Tibial nerve (tissue), 4 donors: Measurements from ENCODE around the gene FRAS1. TPM values are rescaled to one million over a fixed set of nuclear protein-coding genes. Genes with fewer than 3 reads are reported as not detected.
A peak's percentile ranks its signal among the peaks of the same experiment; 100 is the strongest.
"Not testable (repeated sequence)": the region's sequence is repeated elsewhere in the genome, so short reads cannot be mapped to it uniquely, and the experiment has no call there.

Experiments
- DNase-seq, 2 donors: peaks; one replicate each; pipeline ENCODE4 v3.0.0-alpha.2; 2019; ENCODE audit warnings: low spot score in 2 of 2
- H3K27ac ChIP-seq, 4 donors: fragments of 200-600 bp; sonication (generic) in 3 of 4; one replicate each; pipeline ENCODE4 v1.5.1; 2017 to 2019; ENCODE audit warnings: mild to moderate bottlenecking in 1 of 4
- H3K27me3 ChIP-seq, 2 donors: fragments of 200-600 bp; sonication (generic) in 1 of 2; one replicate each; pipeline versions ENCODE4 v1.5.1 to v1.6.0; 2017 to 2019
- H3K36me3 ChIP-seq, 3 donors: fragments of 200-600 bp; sonication (generic); one replicate each; pipeline ENCODE4 v1.5.1; 2018 to 2019
- H3K4me1 ChIP-seq, 4 donors: fragments of 200-600 bp; sonication (generic) in 3 of 4; one replicate each; pipeline ENCODE4 v1.5.1; 2017 to 2019
- H3K4me3 ChIP-seq, 4 donors: fragments of 200-600 bp; sonication (generic) in 3 of 4; one replicate each; pipeline ENCODE4 v1.5.1; 2017 to 2019; ENCODE audit warnings: mild to moderate bottlenecking in 1 of 4, moderate library complexity in 1 of 4
- H3K9me3 ChIP-seq, 4 donors: fragments of 200-600 bp; sonication (generic) in 3 of 4; one replicate each; pipeline ENCODE4 v1.5.1; 2017 to 2019
- EP300 ChIP-seq, 2 donors: sonication (generic); formaldehyde crosslinking; IDR thresholded peaks; one replicate each; pipeline ENCODE4 v1.6.1; 2017; ENCODE audit warnings: antibody characterized with exemption in 2 of 2, mild to moderate bottlenecking in 1 of 2
- POLR2A ChIP-seq, 2 donors: fragments of 450-650 bp; IDR thresholded peaks; one replicate each; pipeline ENCODE4 v1.6.1; 2017; ENCODE audit warnings: antibody characterized with exemption in 2 of 2, mild to moderate bottlenecking in 2 of 2, moderate library complexity in 2 of 2
- WGBS, 2 donors: methylation state at CpG; one replicate each; pipeline ENCODE4 v1.1.5; 2018; 5-methylcytosine and 5-hydroxymethylcytosine counted together
- total RNA-seq, 4 donors: library from RNA; depleted of rRNA; stranded (reverse); fragments of >200 nt; gene quantifications; one replicate each; pipeline ENCODE4 v1.1.0, GENCODE V29; 2016
- TF ChIP-seq, protein P1 (sequence below), 5 experiments: fragments of 200-600 bp in 3 of 5; fragments of 450-650 bp in 2 of 5; sonication (generic) in 3 of 5; IDR thresholded peaks; one replicate each; pipeline ENCODE4 v1.5.1; 2016 to 2019; ENCODE audit warnings: antibody characterized with exemption in 5 of 5, mild to moderate bottlenecking in 3 of 5, moderate library complexity in 2 of 5

Gene FRAS1, protein sequence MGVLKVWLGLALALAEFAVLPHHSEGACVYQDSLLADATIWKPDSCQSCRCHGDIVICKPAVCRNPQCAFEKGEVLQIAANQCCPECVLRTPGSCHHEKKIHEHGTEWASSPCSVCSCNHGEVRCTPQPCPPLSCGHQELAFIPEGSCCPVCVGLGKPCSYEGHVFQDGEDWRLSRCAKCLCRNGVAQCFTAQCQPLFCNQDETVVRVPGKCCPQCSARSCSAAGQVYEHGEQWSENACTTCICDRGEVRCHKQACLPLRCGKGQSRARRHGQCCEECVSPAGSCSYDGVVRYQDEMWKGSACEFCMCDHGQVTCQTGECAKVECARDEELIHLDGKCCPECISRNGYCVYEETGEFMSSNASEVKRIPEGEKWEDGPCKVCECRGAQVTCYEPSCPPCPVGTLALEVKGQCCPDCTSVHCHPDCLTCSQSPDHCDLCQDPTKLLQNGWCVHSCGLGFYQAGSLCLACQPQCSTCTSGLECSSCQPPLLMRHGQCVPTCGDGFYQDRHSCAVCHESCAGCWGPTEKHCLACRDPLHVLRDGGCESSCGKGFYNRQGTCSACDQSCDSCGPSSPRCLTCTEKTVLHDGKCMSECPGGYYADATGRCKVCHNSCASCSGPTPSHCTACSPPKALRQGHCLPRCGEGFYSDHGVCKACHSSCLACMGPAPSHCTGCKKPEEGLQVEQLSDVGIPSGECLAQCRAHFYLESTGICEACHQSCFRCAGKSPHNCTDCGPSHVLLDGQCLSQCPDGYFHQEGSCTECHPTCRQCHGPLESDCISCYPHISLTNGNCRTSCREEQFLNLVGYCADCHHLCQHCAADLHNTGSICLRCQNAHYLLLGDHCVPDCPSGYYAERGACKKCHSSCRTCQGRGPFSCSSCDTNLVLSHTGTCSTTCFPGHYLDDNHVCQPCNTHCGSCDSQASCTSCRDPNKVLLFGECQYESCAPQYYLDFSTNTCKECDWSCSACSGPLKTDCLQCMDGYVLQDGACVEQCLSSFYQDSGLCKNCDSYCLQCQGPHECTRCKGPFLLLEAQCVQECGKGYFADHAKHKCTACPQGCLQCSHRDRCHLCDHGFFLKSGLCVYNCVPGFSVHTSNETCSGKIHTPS (N-terminal part only)
- 1 to 10 TPM; 3.9 to 6.6 (median 5.1) TPM for total RNA-seq

DNA sequence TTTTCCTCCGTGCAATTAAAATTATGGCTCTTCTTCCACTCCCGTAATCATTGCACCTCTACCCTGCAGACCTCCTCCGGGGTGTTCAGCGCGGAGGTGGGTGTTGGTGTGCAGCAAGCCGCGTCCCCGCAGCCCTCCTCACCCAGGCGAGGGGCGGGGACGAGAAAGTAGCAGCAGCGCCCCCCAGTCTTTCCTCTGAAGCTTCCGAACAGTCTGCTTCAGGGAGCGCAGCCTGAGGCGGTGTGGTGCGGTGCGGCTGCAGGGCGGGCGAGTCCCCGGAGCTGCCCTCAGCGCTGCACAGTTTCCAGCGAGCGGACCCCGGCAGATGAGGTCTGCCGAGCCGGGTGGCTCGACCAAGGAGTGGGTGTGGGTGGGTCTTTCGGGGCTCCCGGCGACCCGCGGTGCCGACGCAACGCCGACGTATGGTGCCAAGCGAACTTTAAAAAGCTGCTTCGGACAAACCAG lies at the start of gene FRAS1:
FRAS1 (plus strand) TSS at position 189 of the 465 bp plus-strand sequence. CDS start 687 bp downstream, outside the sequence.
- H3K4me1 ChIP-seq, result peaks cover 0 to 28% (median 13%) of the 10 kb centered on the region in 4 donors
- H3K27ac ChIP-seq, result peak within 1 kb of the TSS in 3 of 4 donors; percentile 24 to 79 (median 52)
- H3K36me3 ChIP-seq, result no peaks in the 10 kb centered on the region
- 0 to 1% methylated on average over 26 to 27 of the region's 39 CpGs for WGBS, 2 donors
- peaks cover 0 to 6% of the 10 kb centered on the region in 2 donors for H3K27me3 ChIP-seq
- peak within 1 kb of the TSS; percentile 30 to 79 (median 58) for H3K4me3 ChIP-seq
- TF ChIP-seq POLR2A (IDR thresholded peaks at IDR 0.05) (no peak), EP300 (IDR thresholded peaks at IDR 0.05) (no peak)
- TF ChIP-seq, protein P1, sequence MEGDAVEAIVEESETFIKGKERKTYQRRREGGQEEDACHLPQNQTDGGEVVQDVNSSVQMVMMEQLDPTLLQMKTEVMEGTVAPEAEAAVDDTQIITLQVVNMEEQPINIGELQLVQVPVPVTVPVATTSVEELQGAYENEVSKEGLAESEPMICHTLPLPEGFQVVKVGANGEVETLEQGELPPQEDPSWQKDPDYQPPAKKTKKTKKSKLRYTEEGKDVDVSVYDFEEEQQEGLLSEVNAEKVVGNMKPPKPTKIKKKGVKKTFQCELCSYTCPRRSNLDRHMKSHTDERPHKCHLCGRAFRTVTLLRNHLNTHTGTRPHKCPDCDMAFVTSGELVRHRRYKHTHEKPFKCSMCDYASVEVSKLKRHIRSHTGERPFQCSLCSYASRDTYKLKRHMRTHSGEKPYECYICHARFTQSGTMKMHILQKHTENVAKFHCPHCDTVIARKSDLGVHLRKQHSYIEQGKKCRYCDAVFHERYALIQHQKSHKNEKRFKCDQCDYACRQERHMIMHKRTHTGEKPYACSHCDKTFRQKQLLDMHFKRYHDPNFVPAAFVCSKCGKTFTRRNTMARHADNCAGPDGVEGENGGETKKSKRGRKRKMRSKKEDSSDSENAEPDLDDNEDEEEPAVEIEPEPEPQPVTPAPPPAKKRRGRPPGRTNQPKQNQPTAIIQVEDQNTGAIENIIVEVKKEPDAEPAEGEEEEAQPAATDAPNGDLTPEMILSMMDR (IDR thresholded peaks at IDR 0.05), result no peak
- DNase-seq, result no peak
- H3K9me3 ChIP-seq, result no peaks in the 10 kb centered on the region

DNA sequence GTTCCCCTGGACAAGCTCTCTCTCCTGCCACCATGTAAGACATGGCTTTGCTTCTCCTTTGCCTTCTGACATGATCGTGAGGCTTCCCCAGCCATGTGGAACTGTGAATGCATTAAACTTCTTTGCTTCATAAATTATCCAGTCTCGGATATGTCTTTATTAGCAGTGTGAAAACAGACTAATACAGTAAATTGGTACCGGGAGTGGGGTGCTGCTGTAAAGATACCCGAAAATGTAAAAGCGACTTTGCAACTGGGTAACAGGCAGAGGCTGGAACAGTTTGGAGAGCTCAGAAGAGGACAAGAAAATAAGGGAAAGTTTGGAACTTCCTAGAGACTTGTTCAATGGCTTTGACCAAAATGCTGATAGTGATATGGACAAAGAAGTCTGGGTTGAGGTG lies 46.1 kb upstream of the FRAS1 start:
- H3K4me3 ChIP-seq, H3K27ac ChIP-seq, H3K4me1 ChIP-seq, H3K27me3 ChIP-seq, H3K36me3 ChIP-seq, DNase-seq: not testable (repeated sequence)
- peaks cover 0 to 13% (median 0%) of the 10 kb centered on the region in 4 donors for H3K9me3 ChIP-seq
- WGBS, 2 donors, result 85 to 89% methylated on average over 5 of the region's 5 CpGs

DNA sequence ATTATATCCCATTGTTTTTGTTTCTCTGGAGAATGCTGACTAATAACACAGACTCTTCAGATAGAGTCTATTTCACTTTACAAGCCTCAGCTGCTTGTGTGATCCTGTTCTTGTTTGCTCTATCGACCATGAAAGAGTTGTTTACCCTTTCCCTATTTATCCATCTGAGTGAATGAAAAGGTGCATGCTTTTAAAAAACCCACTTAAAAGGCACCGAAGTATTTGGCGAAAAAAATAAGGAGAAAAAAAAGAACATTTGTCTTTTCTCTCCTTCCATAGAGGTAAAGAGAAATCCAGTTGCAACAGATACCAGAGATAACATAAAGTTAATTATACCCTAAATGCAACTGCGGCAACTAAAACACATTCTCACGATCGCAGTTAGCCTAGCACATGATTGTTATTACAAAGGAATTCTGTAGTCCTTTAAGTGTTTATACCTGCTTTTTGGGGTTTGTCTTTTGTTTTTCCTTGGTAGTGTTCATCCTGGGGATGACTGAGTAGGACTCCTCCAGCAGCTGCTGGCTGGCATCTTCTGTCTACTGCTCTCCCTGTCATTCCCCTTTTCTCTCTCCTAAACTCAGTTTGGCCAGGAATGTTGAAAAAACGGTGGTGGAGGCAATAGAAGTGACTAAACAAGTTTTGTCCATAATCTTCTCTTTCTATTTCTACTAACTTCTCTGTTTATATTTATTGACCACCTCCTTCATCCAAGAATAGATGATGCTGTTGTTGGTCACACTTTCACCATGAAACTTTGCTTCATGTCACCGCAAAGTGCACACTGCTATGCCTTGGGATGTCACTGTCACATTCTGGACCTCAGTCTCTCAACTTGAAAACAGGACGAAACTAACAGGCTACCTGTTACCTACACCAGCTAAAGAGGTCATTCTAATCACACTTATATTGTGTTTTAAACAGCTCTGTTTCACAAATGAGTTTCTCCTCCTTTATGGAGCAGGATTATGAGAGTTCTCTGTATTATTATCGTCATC lies 41.9 kb upstream of the FRAS1 start:
- Histone ChIP-seq H3K27ac (no peak overlapping the region), H3K4me3 (no peak overlapping the region), H3K4me1 (no peaks in the 10 kb centered on the region), H3K36me3 (no peaks in the 10 kb centered on the region), H3K27me3 (no peaks in the 10 kb centered on the region), H3K9me3 (peaks cover 0 to 13% (median 0%) of the 10 kb centered on the region in 4 donors)
- WGBS, 2 donors, result 81 to 86% methylated on average over 10 of the region's 10 CpGs
- DNase-seq, result no peak
- TF ChIP-seq EP300 (IDR thresholded peaks at IDR 0.05) (no peak), POLR2A (IDR thresholded peaks at IDR 0.05) (no peak)
- TF ChIP-seq, protein P1 (IDR thresholded peaks at IDR 0.05), result no peak

DNA sequence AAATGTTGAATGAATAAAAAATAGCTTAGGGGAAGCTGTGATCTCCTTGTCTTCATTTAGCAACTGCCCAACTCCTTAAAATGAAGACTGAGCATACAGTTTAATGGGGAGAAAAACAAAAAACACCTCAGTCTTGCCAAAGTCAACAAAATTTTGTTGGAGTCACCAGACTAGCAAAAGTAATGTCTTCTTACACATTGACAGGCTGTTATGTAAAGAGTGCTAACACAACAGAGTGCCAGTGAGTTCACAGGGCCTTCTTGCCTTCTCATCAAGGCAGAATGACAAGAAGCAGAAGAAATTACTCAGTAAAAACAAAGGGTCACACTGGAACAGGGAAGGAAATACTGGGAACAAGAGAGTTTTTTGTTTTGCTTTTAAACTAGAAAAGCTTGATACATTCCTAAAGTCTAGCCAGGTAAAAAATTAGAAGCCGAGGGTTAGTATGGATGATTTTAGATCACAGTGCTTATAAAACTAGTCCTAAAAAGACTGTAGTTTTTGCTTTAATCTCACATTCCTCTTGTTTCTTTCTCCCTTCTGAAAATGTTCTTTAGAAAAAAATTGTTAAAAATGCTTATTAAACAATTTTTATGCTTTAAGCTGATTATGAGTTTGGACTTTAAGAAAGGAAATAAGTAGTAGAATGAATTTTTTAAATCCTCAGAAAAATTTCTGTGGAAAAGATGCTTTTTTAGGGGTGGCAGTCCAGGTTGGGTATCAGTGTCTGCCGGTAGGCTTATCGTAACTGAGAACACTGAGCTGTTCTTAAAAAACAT lies 38.7 kb upstream of the FRAS1 start:
- H3K9me3 ChIP-seq, result no peaks in the 10 kb centered on the region
- no peaks in the 10 kb centered on the region for H3K27me3 ChIP-seq
- WGBS, 2 donors, result 75 to 81% methylated on average over 3 of the region's 3 CpGs
- TF ChIP-seq POLR2A (IDR thresholded peaks at IDR 0.05), result no peak
- TF ChIP-seq, protein P1 (IDR thresholded peaks at IDR 0.05), result no peak
- no peak for TF ChIP-seq EP300 (IDR thresholded peaks at IDR 0.05)
- H3K36me3 ChIP-seq, result no peaks in the 10 kb centered on the region
- no peak overlapping the region for H3K4me3 ChIP-seq
- DNase-seq, result no peak
- no peak overlapping the region for H3K27ac ChIP-seq
- no peaks in the 10 kb centered on the region for H3K4me1 ChIP-seq
